Epithelial cell of esophagus (primary cell): ENCODE measurements around the gene INVS.

Source experiments
- DNase-seq: peaks from one replicate; pipeline ENCODE4 v3.0.0; 2010; ENCODE audit warnings: low read depth
- H3K4me3 ChIP-seq: 2 replicates; pipeline ENCODE4 v1.5.1; 2011; ENCODE audit warnings: mild to moderate bottlenecking, low read length, control low read depth
- TF ChIP-seq, protein P1 (sequence below): IDR thresholded peaks from 2 replicates; pipeline ENCODE4 v1.5.1; 2011; ENCODE audit warnings: low read depth, mild to moderate bottlenecking, low read length, control low read depth, inconsistent platforms; ENCODE audit not compliant: insufficient read depth; ENCODE audit errors: missing control alignments

The INVS gene

GRCh38 chr9:100281676-100282387 is 182.8 kb downstream of the INVS start:
- DNase-seq = no peak
- TF ChIP-seq, protein P1, sequence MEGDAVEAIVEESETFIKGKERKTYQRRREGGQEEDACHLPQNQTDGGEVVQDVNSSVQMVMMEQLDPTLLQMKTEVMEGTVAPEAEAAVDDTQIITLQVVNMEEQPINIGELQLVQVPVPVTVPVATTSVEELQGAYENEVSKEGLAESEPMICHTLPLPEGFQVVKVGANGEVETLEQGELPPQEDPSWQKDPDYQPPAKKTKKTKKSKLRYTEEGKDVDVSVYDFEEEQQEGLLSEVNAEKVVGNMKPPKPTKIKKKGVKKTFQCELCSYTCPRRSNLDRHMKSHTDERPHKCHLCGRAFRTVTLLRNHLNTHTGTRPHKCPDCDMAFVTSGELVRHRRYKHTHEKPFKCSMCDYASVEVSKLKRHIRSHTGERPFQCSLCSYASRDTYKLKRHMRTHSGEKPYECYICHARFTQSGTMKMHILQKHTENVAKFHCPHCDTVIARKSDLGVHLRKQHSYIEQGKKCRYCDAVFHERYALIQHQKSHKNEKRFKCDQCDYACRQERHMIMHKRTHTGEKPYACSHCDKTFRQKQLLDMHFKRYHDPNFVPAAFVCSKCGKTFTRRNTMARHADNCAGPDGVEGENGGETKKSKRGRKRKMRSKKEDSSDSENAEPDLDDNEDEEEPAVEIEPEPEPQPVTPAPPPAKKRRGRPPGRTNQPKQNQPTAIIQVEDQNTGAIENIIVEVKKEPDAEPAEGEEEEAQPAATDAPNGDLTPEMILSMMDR = no peak
- no peak overlapping the region for H3K4me3 ChIP-seq

DNA sequence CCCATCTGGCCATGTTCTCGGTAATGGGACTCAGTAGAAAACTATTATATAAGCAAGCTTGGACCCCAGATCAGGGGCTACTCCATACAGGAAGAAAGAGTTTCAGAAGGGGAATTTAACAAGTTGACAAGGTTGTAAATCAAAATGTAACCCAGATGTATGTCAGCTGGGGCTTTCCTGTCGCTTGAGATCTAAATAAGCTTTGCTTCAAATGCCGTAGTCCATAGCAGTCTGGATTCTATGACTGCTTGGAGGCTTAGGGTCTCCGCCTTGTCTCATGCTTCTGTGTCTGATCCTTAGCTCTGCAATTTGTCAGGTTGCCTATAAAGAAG is 183.3 kb downstream of the INVS start:
- TF ChIP-seq, protein P1 = no peak
- H3K4me3 ChIP-seq = no peak overlapping the region
- no peak for DNase-seq

DNA sequence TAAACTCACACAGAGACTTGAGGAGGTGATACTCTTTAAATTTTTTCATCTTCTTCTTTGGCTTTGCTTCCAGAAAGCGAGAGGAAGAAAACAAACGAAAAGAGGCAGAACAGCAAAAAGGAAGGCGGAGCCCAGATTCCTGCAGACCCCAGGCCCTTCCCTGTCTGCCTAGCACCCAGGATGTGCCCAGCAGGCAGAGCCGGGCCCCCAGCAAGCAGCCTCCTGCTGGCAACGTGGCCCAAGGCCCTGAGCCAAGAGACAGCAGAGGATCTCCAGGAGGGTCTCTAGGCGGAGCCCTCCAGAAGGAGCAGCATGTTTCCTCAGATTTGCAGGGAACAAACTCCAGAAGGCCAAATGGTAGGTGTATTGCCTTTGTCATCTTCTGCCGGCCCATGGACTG is 185.2 kb downstream of the INVS start:
- TF ChIP-seq, protein P1 = no peak
- no peak for DNase-seq
- no peak overlapping the region for H3K4me3 ChIP-seq

GRCh38 chr9:100285080-100285479 is 186.0 kb downstream of the INVS start:
- DNase-seq = no peak
- TF ChIP-seq, protein P1 = no peak
- no peak overlapping the region for H3K4me3 ChIP-seq

DNA sequence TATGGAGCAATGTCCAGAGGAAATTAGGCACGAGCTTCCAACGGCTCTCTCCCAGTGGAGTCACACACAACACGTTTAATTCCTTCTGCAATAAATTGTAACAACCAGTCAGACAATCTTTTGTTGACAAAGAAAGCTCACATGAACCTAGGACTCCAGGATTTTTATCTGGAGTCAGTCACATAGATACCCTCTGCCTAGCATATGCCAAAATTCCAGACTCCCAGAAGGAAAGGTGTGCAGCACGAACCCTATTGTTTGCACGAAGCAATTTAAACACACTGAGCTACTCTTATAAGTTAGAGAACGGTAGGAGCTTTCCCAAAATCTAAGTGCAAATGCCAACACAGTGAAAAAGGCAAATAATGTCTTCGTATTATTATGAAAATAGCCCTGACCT is 186.6 kb downstream of the INVS start:
- no peak for DNase-seq
- no peak overlapping the region for H3K4me3 ChIP-seq
- TF ChIP-seq, protein P1 = no peak

DNA sequence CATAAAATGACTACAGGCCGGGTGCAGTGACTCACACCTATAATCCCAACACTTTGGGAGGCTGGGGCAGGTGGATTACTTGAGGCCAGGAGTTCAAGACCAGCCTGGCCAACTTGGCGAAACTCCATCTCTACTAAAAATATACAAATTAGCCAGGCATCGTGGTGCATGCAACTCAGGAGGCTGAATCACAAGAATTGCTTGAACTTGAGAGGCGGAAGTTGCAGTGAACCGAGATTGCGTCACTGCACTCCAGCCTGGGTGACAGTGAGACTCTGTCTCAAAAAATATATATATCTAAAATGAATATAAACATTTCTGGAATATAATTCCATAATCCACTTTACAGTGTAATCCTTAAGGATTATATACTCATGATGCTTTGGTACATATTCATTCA is 187.2 kb downstream of the INVS start:
- TF ChIP-seq, protein P1 = no peak
- DNase-seq = no peak
- H3K4me3 ChIP-seq = no peak overlapping the region

- H3K4me3 ChIP-seq = no peak overlapping the region
- TF ChIP-seq, protein P1 = no peak
- no peak for DNase-seq
These were observed 188.1 kb downstream of the INVS start for GRCh38 chr9:100287186-100287585.
